ENCODE data around the gene IFRD2. TPM values are rescaled to one million over a fixed set of nuclear protein-coding genes. Genes with fewer than 3 reads are reported as not detected.

The IFRD2 gene, protein sequence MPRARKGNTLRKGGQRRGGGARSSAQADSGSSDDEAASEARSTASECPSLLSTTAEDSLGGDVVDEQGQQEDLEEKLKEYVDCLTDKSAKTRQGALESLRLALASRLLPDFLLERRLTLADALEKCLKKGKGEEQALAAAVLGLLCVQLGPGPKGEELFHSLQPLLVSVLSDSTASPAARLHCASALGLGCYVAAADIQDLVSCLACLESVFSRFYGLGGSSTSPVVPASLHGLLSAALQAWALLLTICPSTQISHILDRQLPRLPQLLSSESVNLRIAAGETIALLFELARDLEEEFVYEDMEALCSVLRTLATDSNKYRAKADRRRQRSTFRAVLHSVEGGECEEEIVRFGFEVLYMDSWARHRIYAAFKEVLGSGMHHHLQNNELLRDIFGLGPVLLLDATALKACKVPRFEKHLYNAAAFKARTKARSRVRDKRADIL
- polyA plus RNA-seq (2011; rRNA removed) (19.3 and 20.6 TPM in 2 replicates), polyA minus RNA-seq (2011; rRNA and poly(A)+ RNA removed) (12.0 and 12.7 TPM in 2 replicates)

DNA sequence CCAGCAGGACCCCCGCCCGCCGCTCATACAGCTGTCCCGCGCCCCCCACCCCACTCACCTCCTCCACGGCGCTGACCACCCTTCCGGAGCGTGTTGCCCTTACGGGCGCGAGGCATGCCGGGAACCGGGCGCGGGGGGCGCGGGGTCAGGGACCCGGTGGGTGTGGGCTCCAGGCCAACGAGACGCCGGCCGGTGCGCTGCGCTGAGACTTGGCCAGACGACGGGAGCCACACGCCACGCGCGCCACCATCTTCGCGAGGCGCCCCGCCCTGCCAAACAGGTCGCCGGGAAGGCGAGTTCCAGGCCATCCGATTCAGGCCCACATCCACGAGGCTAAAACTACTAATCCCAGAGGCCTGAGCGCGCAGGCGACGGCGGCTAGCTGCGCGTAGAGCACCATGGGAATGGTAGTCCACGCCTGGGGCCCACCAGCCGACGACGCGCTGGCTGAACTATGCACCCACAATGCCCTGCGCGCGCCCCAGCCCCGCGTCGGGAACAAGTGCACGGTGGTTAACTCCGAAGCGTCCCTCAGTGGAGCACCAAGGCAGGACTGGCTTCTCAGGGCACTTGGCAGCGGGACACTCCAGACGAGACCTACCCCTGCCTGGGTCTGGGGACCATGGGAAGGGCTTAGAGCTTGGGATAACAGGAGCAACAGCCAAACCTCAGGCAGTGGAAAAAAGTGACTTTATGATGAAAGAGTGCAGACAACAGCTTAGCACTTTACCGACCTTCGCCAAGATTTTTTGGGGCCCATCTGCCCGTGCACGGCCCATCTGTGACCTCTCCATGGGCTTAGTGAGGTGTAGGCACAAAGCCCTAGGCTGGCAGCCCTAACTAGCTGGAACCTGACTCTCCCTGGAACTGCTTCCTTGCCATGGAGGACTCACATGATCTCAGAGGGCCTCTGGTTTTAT is at the start of gene IFRD2:
TSS of gene IFRD2 (minus strand) at position 271 of the 920 bp plus-strand sequence. CDS start at position 116, 155 bp downstream.
- no peaks in the 10 kb centered on the region; the same call in 1 of the 2 replicates for H3K9me3 ChIP-seq (ENCODE audit: control insufficient read depth, insufficient read depth, low read length)
- peak within 1 kb of the TSS; percentile 80 for H3K4me3 ChIP-seq (ENCODE audit: low read depth, low read length)
- DNase-seq (ENCODE audit: low read depth, low spot score) = peak; percentile 91
- TF ChIP-seq, protein P1, sequence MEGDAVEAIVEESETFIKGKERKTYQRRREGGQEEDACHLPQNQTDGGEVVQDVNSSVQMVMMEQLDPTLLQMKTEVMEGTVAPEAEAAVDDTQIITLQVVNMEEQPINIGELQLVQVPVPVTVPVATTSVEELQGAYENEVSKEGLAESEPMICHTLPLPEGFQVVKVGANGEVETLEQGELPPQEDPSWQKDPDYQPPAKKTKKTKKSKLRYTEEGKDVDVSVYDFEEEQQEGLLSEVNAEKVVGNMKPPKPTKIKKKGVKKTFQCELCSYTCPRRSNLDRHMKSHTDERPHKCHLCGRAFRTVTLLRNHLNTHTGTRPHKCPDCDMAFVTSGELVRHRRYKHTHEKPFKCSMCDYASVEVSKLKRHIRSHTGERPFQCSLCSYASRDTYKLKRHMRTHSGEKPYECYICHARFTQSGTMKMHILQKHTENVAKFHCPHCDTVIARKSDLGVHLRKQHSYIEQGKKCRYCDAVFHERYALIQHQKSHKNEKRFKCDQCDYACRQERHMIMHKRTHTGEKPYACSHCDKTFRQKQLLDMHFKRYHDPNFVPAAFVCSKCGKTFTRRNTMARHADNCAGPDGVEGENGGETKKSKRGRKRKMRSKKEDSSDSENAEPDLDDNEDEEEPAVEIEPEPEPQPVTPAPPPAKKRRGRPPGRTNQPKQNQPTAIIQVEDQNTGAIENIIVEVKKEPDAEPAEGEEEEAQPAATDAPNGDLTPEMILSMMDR (IDR thresholded peaks at IDR 0.05; ENCODE audit: low read depth, low read length) = no peak
- ChIA-PET POLR2A (interaction anchor here (0.6 to 2.1 kb wide), 6 partner anchors 11 to 751 kb away, joined by 3 to 7 read pairs (median 4); partner anchors contain the start of gene TUSC2), CTCF (interaction anchor here (1.1 kb wide), 1 partner anchor 32 kb away, joined by 3 read pairs; no protein-coding TSS in a partner anchor)
- no peaks in the 10 kb centered on the region for H3K27me3 ChIP-seq (ENCODE audit: control insufficient read depth, insufficient read depth, low read length)
- peak within 1 kb of the TSS; percentile 61 for H3K27ac ChIP-seq (ENCODE audit: low read depth, low read length)

DNA sequence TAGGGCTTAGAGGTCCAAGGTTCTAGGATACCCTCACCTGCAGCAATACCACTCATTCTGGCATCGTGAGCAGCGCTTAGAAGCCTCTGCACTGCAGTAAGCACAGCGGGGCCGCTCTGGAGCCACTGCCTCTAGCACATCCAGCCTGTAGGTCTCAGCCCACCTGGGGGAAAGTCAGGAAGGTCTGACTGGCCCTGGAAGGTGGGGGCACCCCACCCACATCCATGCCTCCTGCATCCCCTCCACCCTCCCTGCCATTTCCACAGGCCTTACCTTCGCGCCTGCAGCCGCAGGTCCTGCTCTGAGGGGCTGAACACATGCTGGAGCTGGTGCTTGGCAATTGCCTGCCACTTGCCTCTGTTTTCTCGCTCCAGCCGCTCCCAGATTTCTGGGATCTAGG is 49.3 kb upstream of the IFRD2 start:
- Histone ChIP-seq H3K27me3 (ENCODE audit: control insufficient read depth, insufficient read depth, low read length) (no peaks in the 10 kb centered on the region), H3K4me3 (ENCODE audit: low read depth, low read length) (peak overlapping the region; percentile 58), H3K27ac (ENCODE audit: low read depth, low read length) (no peak overlapping the region), H3K9me3 (ENCODE audit: control insufficient read depth, insufficient read depth, low read length) (no peaks in the 10 kb centered on the region; the same call in 1 of the 2 replicates)
- DNase-seq (ENCODE audit: low read depth, low spot score) = no peak
- TF ChIP-seq, protein P1 (IDR thresholded peaks at IDR 0.05; ENCODE audit: low read depth, low read length) = no peak
- ChIA-PET CTCF (no interaction called here), POLR2A (interaction anchor here (0.6 to 1.0 kb wide), 2 partner anchors 12 to 81 kb away, joined by 3 to 5 read pairs; no protein-coding TSS in a partner anchor)

DNA sequence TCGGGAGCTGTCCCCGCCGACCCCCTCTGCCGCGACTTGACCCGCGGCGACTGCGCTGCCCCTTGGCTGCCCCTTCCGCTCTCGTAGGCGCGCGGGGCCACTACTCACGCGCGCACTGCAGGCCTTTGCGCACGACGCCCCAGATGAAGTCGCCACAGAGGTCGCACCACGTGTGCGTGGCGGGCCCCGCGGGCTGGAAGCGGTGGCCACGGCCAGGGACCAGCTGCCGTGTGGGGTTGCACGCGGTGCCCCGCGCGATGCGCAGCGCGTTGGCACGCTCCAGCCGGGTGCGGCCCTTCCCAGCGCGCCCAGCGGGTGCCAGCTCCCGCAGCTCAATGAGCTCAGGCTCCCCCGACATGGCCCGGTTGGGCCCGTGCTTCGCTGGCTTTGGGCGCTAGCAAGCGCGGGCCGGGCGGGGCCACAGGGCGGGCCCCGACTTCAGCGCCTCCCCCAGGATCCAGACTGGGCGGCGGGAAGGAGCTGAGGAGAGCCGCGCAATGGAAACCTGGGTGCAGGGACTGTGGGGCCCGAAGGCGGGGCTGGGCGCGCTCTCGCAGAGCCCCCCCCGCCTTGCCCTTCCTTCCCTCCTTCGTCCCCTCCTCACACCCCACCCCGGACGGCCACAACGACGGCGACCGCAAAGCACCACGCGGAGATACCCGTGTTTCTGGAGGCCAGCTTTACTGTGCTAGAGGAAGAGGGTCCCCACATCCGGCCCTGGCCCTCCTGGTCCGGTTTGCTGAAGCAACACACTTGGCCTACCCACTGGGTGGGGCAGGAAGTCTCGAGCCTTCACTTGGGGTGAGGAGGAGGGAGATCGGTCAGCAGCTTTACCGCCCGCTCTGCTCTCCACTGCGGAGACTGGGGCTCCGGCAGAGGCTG is 48.5 kb upstream of the IFRD2 start, which contains the start of gene RASSF1:
TSS of gene RASSF1 (minus strand) at position 389 of the 882 bp plus-strand sequence. CDS start at position 358, 31 bp downstream.
- peak within 1 kb of the TSS; percentile 58 for H3K4me3 ChIP-seq (ENCODE audit: low read depth, low read length)
- no peaks in the 10 kb centered on the region; the same call in 1 of the 2 replicates for H3K9me3 ChIP-seq (ENCODE audit: control insufficient read depth, insufficient read depth, low read length)
- H3K27me3 ChIP-seq (ENCODE audit: control insufficient read depth, insufficient read depth, low read length) = no peaks in the 10 kb centered on the region
- POLR2A ChIA-PET = interaction anchor here (0.6 to 1.0 kb wide), 4 partner anchors 10 to 82 kb away, joined by 3 to 9 read pairs (median 5); partner anchors contain the start of genes CYB561D2 and NPRL2
- CTCF ChIA-PET = interaction anchor here (1.1 kb wide), 1 partner anchor 16 kb away, joined by 4 read pairs; no protein-coding TSS in a partner anchor
- H3K27ac ChIP-seq (ENCODE audit: low read depth, low read length) = peak within 1 kb of the TSS; percentile 65
- TF ChIP-seq, protein P1 (IDR thresholded peaks at IDR 0.05; ENCODE audit: low read depth, low read length) = no peak
- no peak for DNase-seq (ENCODE audit: low read depth, low spot score)

DNA sequence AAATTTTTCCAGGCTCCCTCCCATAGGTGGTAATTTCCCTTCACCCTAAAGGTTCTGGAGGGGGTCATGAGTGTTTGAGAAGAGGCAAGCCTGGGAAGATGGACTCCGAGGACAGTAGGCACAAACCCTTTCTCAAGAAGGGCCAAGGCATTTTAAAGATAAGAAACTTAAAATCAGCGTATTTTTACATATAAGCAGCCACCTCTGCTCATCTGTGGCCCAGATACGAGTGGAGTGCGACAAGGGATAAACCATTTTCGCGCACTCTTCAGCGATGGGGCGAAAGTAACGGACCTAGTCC is 47.9 kb upstream of the IFRD2 start:
- Histone ChIP-seq H3K27ac (ENCODE audit: low read depth, low read length) (peak overlapping the region; percentile 65), H3K27me3 (ENCODE audit: control insufficient read depth, insufficient read depth, low read length) (no peaks in the 10 kb centered on the region), H3K4me3 (ENCODE audit: low read depth, low read length) (peak overlapping the region; percentile 58), H3K9me3 (ENCODE audit: control insufficient read depth, insufficient read depth, low read length) (no peaks in the 10 kb centered on the region; the same call in 1 of the 2 replicates)
- TF ChIP-seq, protein P1 (IDR thresholded peaks at IDR 0.05; ENCODE audit: low read depth, low read length) = no peak
- no peak for DNase-seq (ENCODE audit: low read depth, low spot score)
- CTCF ChIA-PET = interaction anchor here (1.1 kb wide), 1 partner anchor 16 kb away, joined by 4 read pairs; no protein-coding TSS in a partner anchor
- POLR2A ChIA-PET = interaction anchor here (0.7 to 1.0 kb wide), 3 partner anchors 9 to 19 kb away, joined by 3 to 9 read pairs (median 5); partner anchors contain the start of genes CYB561D2 and NPRL2
